Fibroblast of villous mesenchyme (primary cell): ENCODE measurements around the gene PER1. TPM values are rescaled to one million over a fixed set of nuclear protein-coding genes. Genes with fewer than 3 reads are reported as not detected.
A peak's percentile ranks its signal among the peaks of the same experiment; 100 is the strongest.

Source experiments
- DNase-seq: peaks from one replicate; pipeline ENCODE4 v3.0.0-alpha.2; 2010; ENCODE audit warnings: low read depth
- H3K4me3 ChIP-seq: 2 replicates; pipeline ENCODE4 v1.5.1; 2011; ENCODE audit warnings: low read depth, mild to moderate bottlenecking, low read length
- total RNA-seq: library from RNA; depleted of rRNA; stranded (reverse); fragments of >200 nt; gene quantifications from 2 replicates; pipeline ENCODE4 v1.2.3, GENCODE V29; 2012
- TF ChIP-seq, protein P1 (sequence below): IDR thresholded peaks from 2 replicates; pipeline ENCODE4 v1.5.1; 2012; ENCODE audit warnings: low read depth, mild to moderate bottlenecking, low read length; ENCODE audit not compliant: insufficient read depth

PER1 gene
- total RNA-seq, 1 donor, result 12.5 TPM

- no peak for DNase-seq
- TF ChIP-seq, protein P1, sequence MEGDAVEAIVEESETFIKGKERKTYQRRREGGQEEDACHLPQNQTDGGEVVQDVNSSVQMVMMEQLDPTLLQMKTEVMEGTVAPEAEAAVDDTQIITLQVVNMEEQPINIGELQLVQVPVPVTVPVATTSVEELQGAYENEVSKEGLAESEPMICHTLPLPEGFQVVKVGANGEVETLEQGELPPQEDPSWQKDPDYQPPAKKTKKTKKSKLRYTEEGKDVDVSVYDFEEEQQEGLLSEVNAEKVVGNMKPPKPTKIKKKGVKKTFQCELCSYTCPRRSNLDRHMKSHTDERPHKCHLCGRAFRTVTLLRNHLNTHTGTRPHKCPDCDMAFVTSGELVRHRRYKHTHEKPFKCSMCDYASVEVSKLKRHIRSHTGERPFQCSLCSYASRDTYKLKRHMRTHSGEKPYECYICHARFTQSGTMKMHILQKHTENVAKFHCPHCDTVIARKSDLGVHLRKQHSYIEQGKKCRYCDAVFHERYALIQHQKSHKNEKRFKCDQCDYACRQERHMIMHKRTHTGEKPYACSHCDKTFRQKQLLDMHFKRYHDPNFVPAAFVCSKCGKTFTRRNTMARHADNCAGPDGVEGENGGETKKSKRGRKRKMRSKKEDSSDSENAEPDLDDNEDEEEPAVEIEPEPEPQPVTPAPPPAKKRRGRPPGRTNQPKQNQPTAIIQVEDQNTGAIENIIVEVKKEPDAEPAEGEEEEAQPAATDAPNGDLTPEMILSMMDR, result no peak
- peak overlapping the region; percentile 47 for H3K4me3 ChIP-seq
These were observed 13.9 kb downstream of the PER1 start for GRCh38 chr17:8138374-8138671.

GRCh38 chr17:8137645-8138373 lies 14.4 kb downstream of the PER1 start:
- DNase-seq, result no peak
- H3K4me3 ChIP-seq, result peak overlapping the region; percentile 47
- TF ChIP-seq, protein P1, result no peak

- DNase-seq, result no peak
- TF ChIP-seq, protein P1, result no peak
- H3K4me3 ChIP-seq, result no peak overlapping the region
These were observed 18.3 kb downstream of the PER1 start for GRCh38 chr17:8133941-8134340.

- no peak overlapping the region for H3K4me3 ChIP-seq
- TF ChIP-seq, protein P1, result no peak
- DNase-seq, result no peak
These were observed 18.8 kb downstream of the PER1 start for GRCh38 chr17:8133399-8133798.

- TF ChIP-seq, protein P1, result no peak
- H3K4me3 ChIP-seq, result no peak overlapping the region
- no peak for DNase-seq
These were observed 20.3 kb downstream of the PER1 start for GRCh38 chr17:8131844-8132441.

DNA sequence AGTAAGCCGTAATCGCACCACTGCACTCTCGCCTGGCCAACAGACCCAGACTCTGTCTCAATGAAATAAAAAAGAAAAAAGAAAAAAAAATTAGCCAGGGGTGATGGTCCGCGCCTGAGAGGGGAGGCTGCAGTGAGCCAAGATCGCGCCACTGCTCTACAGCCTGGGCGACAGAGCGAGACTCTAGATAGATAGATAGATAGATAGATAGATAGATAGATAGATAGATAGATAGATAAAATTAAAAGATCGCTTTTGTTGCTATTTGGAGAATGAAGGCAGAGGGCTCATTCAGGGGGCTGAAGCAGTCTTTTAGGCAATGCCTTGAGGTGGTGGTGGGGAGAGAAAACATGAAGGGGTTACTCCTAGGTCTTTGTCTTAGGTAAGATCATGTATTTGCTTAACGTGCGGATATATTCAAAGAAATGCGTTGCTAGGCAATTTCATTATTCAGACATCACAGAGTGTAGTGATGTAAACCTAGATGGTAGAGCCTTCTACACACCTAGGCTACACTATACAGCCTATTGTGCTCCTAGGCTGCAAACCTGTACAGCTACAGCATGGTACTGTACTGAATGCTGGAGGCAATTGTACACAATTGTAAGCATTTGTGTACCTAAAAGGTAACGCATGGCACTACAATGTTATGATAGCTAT lies 23.9 kb downstream of the PER1 start:
- TF ChIP-seq, protein P1, result no peak
- no peak overlapping the region for H3K4me3 ChIP-seq
- no peak for DNase-seq
